GF-D8 (cell line): ENCODE results near the gene BNC2.

Experiments used
- DNase-seq: peaks from one replicate; lab custom pipeline; 2025; lab: John Stamatoyannopoulos, UW

BNC2 gene

GRCh38 chr9:16367605-16368231 lies 502.8 kb downstream of the BNC2 start:
- DNase-seq = no peak

DNA sequence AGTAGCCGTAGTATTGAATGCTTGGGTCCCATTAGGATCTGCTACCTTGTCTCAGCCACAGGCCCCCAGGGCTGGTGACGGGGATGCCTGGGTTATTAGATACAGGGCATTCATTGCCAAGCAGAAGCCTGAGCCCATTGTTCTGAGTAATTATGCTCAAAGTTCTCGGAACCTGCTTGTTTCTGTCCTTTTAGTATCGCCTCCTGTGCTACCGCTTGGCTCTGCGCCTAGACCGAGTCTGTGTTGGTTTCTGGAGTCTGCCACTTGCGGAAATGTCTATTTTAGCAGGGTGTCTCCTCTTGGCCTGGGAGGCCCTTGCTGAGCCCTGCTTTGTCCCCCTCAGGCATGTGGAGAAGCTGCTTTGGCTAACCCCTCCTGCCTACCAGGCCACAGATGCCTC lies 506.1 kb downstream of the BNC2 start:
- no peak for DNase-seq

GRCh38 chr9:16363916-16364315 lies 506.6 kb downstream of the BNC2 start:
- DNase-seq = no peak

DNA sequence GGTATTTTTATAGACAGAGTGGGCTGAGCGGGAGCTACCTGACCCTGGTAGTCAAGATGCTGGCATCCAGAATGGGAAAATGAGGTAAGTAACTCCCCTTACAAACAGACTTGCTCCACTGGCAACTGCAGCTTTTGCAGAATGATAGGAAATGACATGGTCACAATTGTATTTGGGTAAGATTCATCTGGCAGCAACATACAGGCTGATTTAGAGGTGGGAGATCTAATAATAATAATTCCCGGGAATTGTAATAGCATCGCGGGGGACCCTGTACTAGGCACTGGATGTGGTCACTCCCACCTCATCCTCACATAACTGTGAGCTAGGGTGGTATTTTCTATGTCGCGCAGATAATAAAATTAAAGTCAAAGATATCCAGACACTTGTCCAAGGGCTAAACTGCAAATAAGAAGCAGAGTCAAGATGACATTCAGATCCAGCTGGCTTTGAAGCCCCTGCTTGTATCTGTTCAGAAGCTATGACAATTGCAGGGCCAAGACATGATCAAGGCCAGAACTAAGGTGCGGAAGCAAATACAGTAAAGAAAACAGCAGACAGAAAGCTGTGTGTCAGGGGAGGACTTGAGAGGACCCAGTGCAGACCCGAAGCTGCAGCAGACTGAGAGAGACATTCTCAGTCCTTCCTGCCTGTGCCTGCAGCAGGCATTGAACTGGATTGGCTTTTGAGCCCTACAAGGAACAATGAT lies 507.2 kb downstream of the BNC2 start:
- DNase-seq = no peak

GRCh38 chr9:16361939-16362338 lies 508.5 kb downstream of the BNC2 start:
- no peak for DNase-seq

- no peak for DNase-seq
Measured at GRCh38 chr9:16361118-16361517, 509.4 kb downstream of the BNC2 start.

- DNase-seq = no peak
Measured at GRCh38 chr9:16360247-16360646, 510.2 kb downstream of the BNC2 start.
